ENCODE data around the gene STXBP5.

GRCh38 chr6:147160593-147160992, 43.6 kb upstream of the STXBP5 start:
- TF ChIP-seq PBX3 (IDR thresholded peaks at IDR 0.05) (no peak), POLR2AphosphoS5 (IDR thresholded peaks at IDR 0.05; ENCODE audit: low read depth, low read length) (no peak), GATA2 (CRISPR knock-in tag; IDR thresholded peaks at IDR 0.05) (no peak), CTCF (IDR thresholded peaks at IDR 0.05) (no peak), RAD21 (IDR thresholded peaks at IDR 0.05; ENCODE audit: low read length) (no peak), EP300 (IDR thresholded peaks at IDR 0.05; ENCODE audit: borderline replicate concordance in 1 of 2, low read depth in 1 of 2, low read length in 1 of 2) (no peak), MEF2A (IDR thresholded peaks at IDR 0.05; ENCODE audit: borderline replicate concordance, low read depth) (no peak), ZBTB33 (IDR thresholded peaks at IDR 0.05; ENCODE audit: borderline replicate concordance, low read depth) (no peak)

Measured in SK-N-SH (cell line).